Measurements from ENCODE around the gene GALK2.
"Not testable (repeated sequence)": the region's sequence is repeated elsewhere in the genome, so short reads cannot be mapped to it uniquely, and the experiment has no call there.

The GALK2 gene

DNA sequence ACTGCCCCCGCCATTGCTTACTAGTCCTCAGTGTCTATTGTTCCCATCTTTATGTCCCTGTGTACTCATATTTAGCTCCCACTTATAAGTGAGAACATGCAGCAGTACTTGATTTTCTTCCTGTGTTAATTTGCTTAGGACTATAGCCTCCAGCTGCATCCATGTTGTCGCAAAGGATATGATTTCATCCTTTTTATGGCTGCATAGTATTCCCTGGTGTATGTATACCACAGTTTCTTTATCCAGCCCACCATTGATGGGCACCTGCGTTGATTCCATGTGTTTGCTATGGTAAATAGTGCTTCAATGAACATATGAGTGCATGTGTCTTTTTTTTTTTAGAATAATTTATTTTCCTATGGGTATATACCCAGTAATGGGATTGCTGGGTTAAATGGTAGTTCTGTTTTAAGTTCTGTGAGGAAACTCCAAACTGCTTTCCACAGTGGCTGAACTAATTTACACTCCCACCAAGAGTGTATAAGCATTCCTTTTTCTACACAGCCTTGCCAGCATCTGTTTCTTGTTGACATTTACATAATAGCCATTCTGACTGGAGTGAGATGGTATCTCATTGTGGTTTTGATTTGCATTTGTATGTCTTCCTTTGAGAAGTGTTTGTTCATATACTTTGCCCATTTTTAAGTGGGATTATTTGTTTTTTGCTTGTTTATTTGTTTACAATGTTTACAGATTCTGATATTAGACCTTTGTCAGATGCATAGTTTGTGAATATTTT, 53.7 kb downstream of the GALK2 start:
- DNase-seq (ENCODE audit: low read depth), result no peak

- DNase-seq (ENCODE audit: low read depth), result no peak
These were observed 55.7 kb downstream of the GALK2 start for GRCh38 chr15:49225572-49226281.

- no peak for DNase-seq (ENCODE audit: low read depth)
These were observed 57.6 kb downstream of the GALK2 start for GRCh38 chr15:49227602-49228001.

DNA sequence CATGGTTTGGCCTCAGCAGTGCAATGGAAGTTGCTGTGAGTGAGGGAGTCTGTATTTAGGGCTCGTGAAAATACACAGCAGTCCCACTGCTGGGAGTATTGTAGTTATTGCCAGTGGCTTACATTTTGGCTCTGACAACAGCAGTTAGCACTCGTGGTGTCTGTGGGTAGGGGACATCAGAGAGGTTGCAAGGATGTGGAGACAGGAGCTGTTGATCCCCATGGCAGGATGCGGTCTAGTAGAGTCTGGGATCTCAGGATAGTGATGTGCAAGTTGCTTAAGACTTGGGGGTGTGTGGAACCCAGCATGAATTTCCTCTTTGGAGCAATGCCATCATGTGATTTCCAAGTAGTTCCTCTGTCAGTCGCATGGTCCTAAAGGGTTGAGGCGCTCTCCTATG, 59.9 kb downstream of the GALK2 start:
- DNase-seq (ENCODE audit: low read depth), result no peak

GRCh38 chr15:49232236-49232806, 62.3 kb downstream of the GALK2 start:
- no peak for DNase-seq (ENCODE audit: low read depth)

DNA sequence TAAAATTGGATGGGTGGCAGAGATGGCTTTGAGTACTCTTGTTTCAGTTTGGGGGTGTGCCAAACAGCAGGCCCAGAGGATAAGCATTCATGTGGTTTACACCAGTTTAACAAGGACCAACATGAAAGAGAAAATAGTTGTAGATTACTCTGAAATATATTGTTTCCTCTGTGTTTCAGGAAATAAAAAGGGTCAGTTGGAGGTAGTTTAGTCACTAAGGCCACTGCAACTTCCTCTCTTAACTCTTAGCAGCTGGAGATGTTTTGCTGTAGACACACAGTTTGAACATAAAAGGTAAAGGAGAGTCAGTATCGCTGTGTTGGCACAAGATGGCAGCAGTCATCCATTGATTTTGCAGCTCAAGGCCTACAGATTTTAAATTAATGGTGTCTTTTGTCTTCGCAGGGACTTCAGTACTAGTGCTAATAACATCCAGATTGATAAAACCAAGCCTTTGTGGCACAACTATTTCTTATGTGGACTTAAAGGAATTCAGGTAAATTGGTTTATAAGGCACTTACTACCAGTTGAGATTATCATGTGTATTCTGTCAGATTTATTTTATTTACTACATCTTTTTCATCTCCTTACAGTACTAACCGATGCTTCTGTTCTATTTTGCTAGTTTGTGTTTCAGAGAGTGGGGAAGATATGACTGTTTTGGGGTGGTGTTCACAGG, 65.5 kb downstream of the GALK2 start:
- DNase-seq (ENCODE audit: low read depth), result no peak

DNA sequence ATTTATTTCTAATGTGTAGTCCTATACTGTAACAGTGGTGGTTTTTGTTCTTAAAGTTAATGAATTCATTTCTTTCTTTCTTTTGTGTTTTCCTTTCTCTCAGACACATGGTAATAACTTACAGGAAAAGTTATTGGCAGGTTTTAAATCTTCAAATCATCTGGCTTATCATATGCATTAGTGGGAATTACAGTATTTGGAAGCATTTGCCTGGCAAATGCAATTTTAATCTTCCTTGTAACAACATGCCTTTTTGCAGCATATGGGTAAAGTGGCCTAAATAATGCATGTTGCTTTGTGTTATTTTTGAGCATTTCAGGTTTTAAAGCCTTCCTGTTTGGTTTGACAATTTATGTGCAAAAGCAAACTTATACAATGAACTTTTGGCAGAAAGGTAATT, 66.8 kb downstream of the GALK2 start:
- no peak for DNase-seq (ENCODE audit: low read depth)

- no peak for DNase-seq (ENCODE audit: low read depth)
These were observed 68.3 kb downstream of the GALK2 start for GRCh38 chr15:49238342-49238741.

- no peak for DNase-seq (ENCODE audit: low read depth)
These were observed 69.1 kb downstream of the GALK2 start for GRCh38 chr15:49239105-49239504.

DNA sequence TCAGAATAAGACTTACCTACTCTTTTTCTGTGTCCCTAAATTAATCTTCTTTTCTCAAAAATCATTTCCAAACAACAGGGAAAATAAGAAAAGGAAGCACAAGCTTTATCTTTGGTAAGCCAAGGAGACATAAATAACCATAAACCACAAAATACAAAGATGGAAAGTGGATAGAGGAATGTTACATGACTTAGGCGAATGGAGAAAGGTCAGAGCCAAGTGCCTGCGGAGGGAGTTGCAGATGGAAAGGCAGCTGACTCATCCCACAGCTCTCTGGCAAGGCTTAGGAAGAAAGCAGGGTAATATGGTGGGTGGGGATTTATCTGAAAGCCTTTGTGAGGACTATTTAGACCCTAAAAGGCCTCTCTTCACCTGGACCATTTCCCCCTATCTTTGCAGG, 72.8 kb downstream of the GALK2 start:
- no peak for DNase-seq (ENCODE audit: low read depth)

- DNase-seq (ENCODE audit: low read depth), result no peak
These were observed 77.6 kb downstream of the GALK2 start for GRCh38 chr15:49247556-49248110.

DNA sequence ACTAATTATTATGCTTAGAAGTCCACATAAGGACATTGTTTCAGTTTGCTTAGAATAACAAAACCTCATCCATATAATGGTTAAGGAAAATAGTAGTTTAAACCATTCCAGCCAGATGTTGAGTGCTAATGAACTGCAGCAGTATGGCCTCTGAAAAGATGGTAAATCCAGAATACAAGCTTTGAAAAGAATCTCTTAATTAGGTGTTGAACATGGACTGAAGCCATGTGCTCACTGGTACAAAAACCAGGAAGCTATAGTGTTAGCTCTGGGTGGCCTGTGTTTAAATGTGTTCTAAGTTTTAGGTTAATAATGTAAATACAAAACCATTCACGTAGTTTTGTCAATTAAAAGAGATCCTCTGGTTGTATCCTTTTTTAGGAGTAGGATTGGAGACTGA, 78.2 kb downstream of the GALK2 start:
- no peak for DNase-seq (ENCODE audit: low read depth)

DNA sequence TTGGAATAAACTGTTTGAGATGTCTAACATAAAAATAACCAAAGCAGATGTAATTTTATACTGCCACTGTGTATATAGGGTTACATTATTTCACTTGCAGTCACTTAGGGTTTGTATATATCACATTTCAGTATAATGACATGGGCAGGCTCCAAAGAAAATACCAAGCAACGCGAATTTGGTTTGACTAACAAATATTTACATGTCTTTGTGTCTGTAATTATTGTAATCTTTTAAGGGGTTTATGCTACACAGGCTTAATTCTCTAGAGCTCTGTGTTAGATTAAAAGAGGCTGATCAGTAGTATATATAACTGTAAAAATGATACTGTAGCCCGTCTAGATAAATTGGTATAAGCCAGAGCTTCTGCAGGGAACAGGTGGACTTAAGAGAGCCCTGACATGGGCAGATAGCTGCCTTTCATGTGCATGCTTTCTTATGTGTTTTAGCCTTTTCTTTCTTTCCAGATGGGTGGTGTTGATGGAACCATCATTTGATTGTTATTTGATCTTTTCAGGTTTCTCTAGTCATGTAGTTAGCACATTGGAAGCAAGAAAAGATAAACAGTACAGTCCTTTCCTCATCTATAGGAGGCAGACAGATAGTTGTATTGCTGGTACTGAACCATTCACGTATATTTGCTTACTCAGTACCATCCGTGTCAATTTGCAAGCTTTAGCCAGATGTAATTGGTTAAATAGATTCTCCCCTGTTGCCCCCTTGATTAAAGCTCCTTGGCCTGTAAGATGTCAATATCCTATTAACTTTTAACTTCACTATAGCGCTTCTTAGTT, 86.1 kb downstream of the GALK2 start:
- no peak for DNase-seq (ENCODE audit: low read depth)

DNA sequence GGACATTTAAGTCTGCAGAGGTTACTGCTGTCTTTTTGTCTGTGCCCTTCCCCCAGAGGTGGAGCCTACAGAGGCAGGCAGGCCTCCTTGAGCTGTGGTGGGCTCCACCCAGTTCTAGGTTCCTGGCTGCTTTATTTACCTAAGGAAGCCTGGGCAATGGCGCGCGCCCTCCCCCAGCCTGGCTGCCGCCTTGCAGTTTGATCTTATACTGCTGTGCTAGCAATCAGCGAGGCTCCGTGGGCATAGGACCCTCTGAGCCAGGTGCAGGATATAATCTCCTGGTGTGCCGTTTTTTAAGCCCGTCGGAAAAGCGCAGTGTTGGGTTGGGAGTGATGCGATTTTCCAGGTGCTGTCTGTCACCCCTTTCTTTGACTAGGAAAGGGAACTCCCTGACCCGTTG, 95.1 kb downstream of the GALK2 start:
- not testable (repeated sequence) for DNase-seq (ENCODE audit: low read depth)

GRCh38 chr15:49265911-49266310, 95.9 kb downstream of the GALK2 start:
- no peak for DNase-seq (ENCODE audit: low read depth)

GRCh38 chr15:49270541-49271421, 100.7 kb downstream of the GALK2 start:
- no peak for DNase-seq (ENCODE audit: low read depth)

GRCh38 chr15:49273734-49274318, 103.8 kb downstream of the GALK2 start:
- DNase-seq (ENCODE audit: low read depth), result no peak

DNA sequence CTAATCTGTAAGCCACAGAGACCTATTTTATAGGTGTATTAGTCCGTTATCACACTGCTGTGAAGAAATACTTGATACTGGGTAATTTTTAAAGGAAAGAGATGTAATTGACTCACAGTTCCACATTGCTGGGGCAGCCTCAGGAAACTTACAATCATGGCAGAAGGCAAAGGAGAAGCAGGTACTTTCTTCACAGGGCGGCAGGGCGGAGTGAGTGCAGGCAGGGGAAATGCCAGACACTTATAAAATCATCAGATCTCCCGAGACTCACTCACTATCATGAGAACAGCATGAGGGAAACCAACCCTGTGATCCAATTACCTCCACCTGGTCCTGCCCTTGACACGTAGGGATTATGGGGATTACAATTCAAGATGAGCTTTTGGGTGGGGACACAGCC, 108.7 kb downstream of the GALK2 start:
- no peak for DNase-seq (ENCODE audit: low read depth)

GRCh38 chr15:49279521-49280456, 109.7 kb downstream of the GALK2 start:
- DNase-seq (ENCODE audit: low read depth), result no peak

Measured in activated T-helper 9 cell treated with anti-CD3 and anti-CD28 coated beads, Interleukin-2, amount 50 U/mL, for 16 hours (primary cell).